Left ventricle myocardium inferior (tissue), 1 donor: Measurements from ENCODE around the gene MCTS1. TPM values are rescaled to one million over a fixed set of nuclear protein-coding genes. Genes with fewer than 3 reads are reported as not detected.

Experiments used
- DNase-seq: peaks from one replicate; pipeline ENCODE4 v3.0.0-alpha.2; 2020
- H3K27ac ChIP-seq: fragments of 200-600 bp; replicated peaks from 2 replicates; pipeline ENCODE4 v1.8.0; 2021
- H3K27me3 ChIP-seq: fragments of 200-600 bp; 2 replicates; pipeline ENCODE4 v1.8.0; 2021; ENCODE audit warnings: low read depth
- H3K36me3 ChIP-seq: fragments of 200-600 bp; 2 replicates; pipeline ENCODE4 v1.8.0; 2021
- H3K4me1 ChIP-seq: fragments of 200-600 bp; 2 replicates; pipeline ENCODE4 v1.8.0; 2021
- H3K4me3 ChIP-seq: fragments of 200-600 bp; 2 replicates; pipeline ENCODE4 v1.8.0; 2021; ENCODE audit warnings: mild to moderate bottlenecking, moderate library complexity
- H3K9me3 ChIP-seq: fragments of 200-600 bp; replicated peaks from 2 replicates; pipeline ENCODE4 v1.8.0; 2021
- CTCF ChIP-seq: fragments of 200-600 bp; IDR thresholded peaks from 2 replicates; pipeline ENCODE4 v1.8.0; 2021; ENCODE audit warnings: antibody characterized with exemption, mild to moderate bottlenecking, borderline replicate concordance
- intact Hi-C: fragments of 100-400 bp; cut with micrococcal nuclease; formaldehyde crosslinking; loops from one replicate; pipeline ENCODE4 v1.11.0; 2022
- total RNA-seq: library from RNA; stranded (reverse); fragmentation: NEBNext Ultra II Directional; extraction: Animal tissue kit (Norgen Biotek cat#: 25700); gene quantifications from one replicate; pipeline ENCODE4 v1.2.1, GENCODE V29; 2021
- donor health status: DM: no; HTN: yes; CAD: no; lungs with severe emphysema.

The MCTS1 gene
- total RNA-seq, 1 donor from 2014 or later, result 32.6 TPM

- Histone ChIP-seq H3K27ac (peak overlapping the region; percentile 98), H3K4me1 (peaks cover 34% of the 10 kb centered on the region), H3K4me3 (peak overlapping the region; percentile 72), H3K27me3 (no peaks in the 10 kb centered on the region), H3K9me3 (no peaks in the 10 kb centered on the region), H3K36me3 (peaks cover 4% of the 10 kb centered on the region)
- intact Hi-C loops, result no loop called here
- TF ChIP-seq CTCF, result no peak
- no peak for DNase-seq
Measured at GRCh38 chrX:120561634-120562568, 42.0 kb upstream of the MCTS1 start.

GRCh38 chrX:120562569-120562926, 41.4 kb upstream of the MCTS1 start:
- Histone ChIP-seq H3K4me3 (peak overlapping the region; percentile 72), H3K9me3 (no peaks in the 10 kb centered on the region), H3K36me3 (no peaks in the 10 kb centered on the region), H3K27me3 (no peaks in the 10 kb centered on the region), H3K27ac (peak overlapping the region; percentile 98), H3K4me1 (peaks cover 28% of the 10 kb centered on the region)
- intact Hi-C loops, result no loop called here
- TF ChIP-seq CTCF, result no peak
- DNase-seq, result no peak

DNA sequence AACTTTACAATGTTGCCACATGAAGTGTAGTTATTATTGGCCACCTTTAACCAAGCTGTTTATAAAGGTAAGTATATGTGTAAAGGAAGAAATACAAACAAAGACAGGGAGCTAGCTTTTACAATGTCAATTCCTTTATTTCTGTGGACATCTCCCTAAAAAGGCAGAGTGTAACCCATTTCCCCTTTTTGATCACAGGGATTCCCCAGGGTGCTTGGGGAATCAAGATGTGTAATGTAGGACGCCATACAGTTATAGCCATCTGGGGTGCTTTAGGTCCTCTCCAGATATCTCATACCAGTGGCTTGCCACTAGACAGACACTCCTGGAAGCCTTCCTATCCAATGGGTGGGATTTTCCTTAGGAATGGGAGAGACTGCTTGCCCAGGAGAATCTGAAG, 39.0 kb upstream of the MCTS1 start:
- intact Hi-C loops, result no loop called here
- TF ChIP-seq CTCF, result no peak

GRCh38 chrX:120566817-120567216, 37.1 kb upstream of the MCTS1 start:
- TF ChIP-seq CTCF, result no peak
- DNase-seq, result no peak
- peaks cover 12% of the 10 kb centered on the region for H3K4me1 ChIP-seq
- H3K36me3 ChIP-seq, result no peaks in the 10 kb centered on the region
- H3K27ac ChIP-seq, result no peak overlapping the region
- H3K9me3 ChIP-seq, result no peaks in the 10 kb centered on the region
- no peaks in the 10 kb centered on the region for H3K27me3 ChIP-seq
- H3K4me3 ChIP-seq, result no peak overlapping the region
- intact Hi-C loops, result no loop called here

More for the DNA sequence above, 39.0 kb upstream of the MCTS1 start:
- DNase-seq, result no peak
- Histone ChIP-seq H3K27ac (no peak overlapping the region), H3K27me3 (no peaks in the 10 kb centered on the region), H3K36me3 (no peaks in the 10 kb centered on the region), H3K4me1 (peaks cover 15% of the 10 kb centered on the region), H3K4me3 (no peak overlapping the region), H3K9me3 (no peaks in the 10 kb centered on the region)

- no peaks in the 10 kb centered on the region for H3K36me3 ChIP-seq
- H3K9me3 ChIP-seq, result no peaks in the 10 kb centered on the region
- H3K27me3 ChIP-seq, result no peaks in the 10 kb centered on the region
- H3K27ac ChIP-seq, result no peak overlapping the region
- TF ChIP-seq CTCF, result no peak
- no peak for DNase-seq
- intact Hi-C loops, result no loop called here
- H3K4me3 ChIP-seq, result no peak overlapping the region
- H3K4me1 ChIP-seq, result peaks cover under 1% of the 10 kb centered on the region
Measured at GRCh38 chrX:120568035-120568434, 35.9 kb upstream of the MCTS1 start.
